ENCODE results near the gene IPCEF1. TPM values are rescaled to one million over a fixed set of nuclear protein-coding genes. Genes with fewer than 3 reads are reported as not detected.

Gene IPCEF1
- total and polyA plus RNA-seq, 2 of the 4 experiments (the other 2 are of a cell fraction), result under 0.01 to 0.03 TPM

- H3K4me3 ChIP-seq (ENCODE audit: insufficient read depth, low read depth, low read length), result no peak overlapping the region
- H4K20me1 ChIP-seq (ENCODE audit: insufficient read depth, low read length), result no peaks in the 10 kb centered on the region
- peak; percentile 58 for DNase-seq
- no peak overlapping the region for H2AFZ ChIP-seq (replicated peaks; ENCODE audit: low read length, poor library complexity)
- H2BK20ac ChIP-seq (ENCODE audit: low read depth, low read length), result no peak overlapping the region
- H4K5ac ChIP-seq (ENCODE audit: low read depth, low read length), result no peak overlapping the region
- H3K79me1 ChIP-seq (ENCODE audit: low read depth in 1 of 2, low read length in 2 of 2), result no peaks in the 10 kb centered on the region
- in situ Hi-C loops (cut with MboI; ENCODE audit: low sequenced_read_pairs) (no loop called here), intact Hi-C loops (cut with micrococcal nuclease) (no loop called here), dilution Hi-C loops (cut with HindIII; ENCODE audit: low sequenced_read_pairs, unreplicated experiment) (no loop called here)
- no peak overlapping the region for H3K23ac ChIP-seq (ENCODE audit: low read depth, low read length)
- no TSS peak for BruUV-seq (replicated peaks)
- no peaks in the 10 kb centered on the region for H3K9me3 ChIP-seq (ENCODE audit: control insufficient read depth, insufficient read depth, low read length)
- H3K4me2 ChIP-seq (ENCODE audit: low read depth, low read length), result peak overlapping the region; percentile 59; the same call in 1 of the 2 replicates
- H3K9me1 ChIP-seq (ENCODE audit: insufficient read depth, low read length), result peaks cover 17% of the 10 kb centered on the region
- peak overlapping the region; percentile 32; the same call in 1 of the 2 replicates for H2BK120ac ChIP-seq (ENCODE audit: low read depth, low read length)
- no peak for ATAC-seq (ENCODE audit: low read depth)
- ChIA-PET POLR2A (ENCODE audit: unreplicated experiment) (no interaction called here), CTCF (no interaction called here)
- no peak overlapping the region for H4K91ac ChIP-seq (ENCODE audit: insufficient read depth, low read depth, low read length)
- H3K56ac ChIP-seq (ENCODE audit: extremely low read depth, insufficient read depth, low read length), result no peak overlapping the region
- H3K9ac ChIP-seq (ENCODE audit: low read depth, low read length), result no peak overlapping the region
- no peak overlapping the region for H2AK5ac ChIP-seq (ENCODE audit: low read depth, low read length)
- H3K27ac ChIP-seq (ENCODE audit: insufficient read depth, low read length), result peak overlapping the region; percentile 40; the same call in 1 of the 2 replicates
- no peak overlapping the region for H3K4ac ChIP-seq (ENCODE audit: low read depth, low read length)
- H3K14ac ChIP-seq (replicated peaks; ENCODE audit: low read depth, low read length), result no peak overlapping the region
- H2AK9ac ChIP-seq (replicated peaks; ENCODE audit: low read depth, low read length, poor library complexity), result no peak overlapping the region
- no peak overlapping the region for H3K18ac ChIP-seq (ENCODE audit: low read depth, low read length)
- no peak overlapping the region for H4K8ac ChIP-seq (ENCODE audit: low read depth in 2 of 2, low read length in 2 of 2)
- no peak overlapping the region for H2BK5ac ChIP-seq (ENCODE audit: low read depth, low read length, poor library complexity, severe bottlenecking)
- no peaks in the 10 kb centered on the region for H3K36me3 ChIP-seq (ENCODE audit: control insufficient read depth, insufficient read depth, low read length)
- H3K27me3 ChIP-seq (ENCODE audit: control insufficient read depth, insufficient read depth, low read length), result no peaks in the 10 kb centered on the region
- peaks cover 13% of the 10 kb centered on the region for H3K4me1 ChIP-seq (ENCODE audit: control insufficient read depth, insufficient read depth, low read length)
- WGBS, 2 experiments (ENCODE audit: extremely low coverage in 2 of 2, insufficient read length in 1 of 2), result no CpG with 5 or more reads among the region's 3 CpGs
- no peak overlapping the region; the same call in 2 of the 3 replicates for H2BK15ac ChIP-seq (ENCODE audit: low read depth, low read length)
- 0 out of 2 replicates have a peak, but pooled peaks have one; percentile 29 for TF ChIP-seq RFX5 (IDR thresholded peaks at IDR 0.05; ENCODE audit: low read depth, low read length)
- TF ChIP-seq FOS (IDR thresholded peaks at IDR 0.05; ENCODE audit: low read depth, low read length), result peak; percentile 37
- TF ChIP-seq MAZ (IDR thresholded peaks at IDR 0.05; ENCODE audit: borderline replicate concordance, low read depth, low read length), result no peak
Measured at GRCh38 chr6:154298297-154298696, 58.3 kb downstream of the IPCEF1 start.
